ENCODE data around the gene TXNDC12.
"Not testable (repeated sequence)": the region's sequence is repeated elsewhere in the genome, so short reads cannot be mapped to it uniquely, and the experiment has no call there.

TXNDC12 gene

DNA sequence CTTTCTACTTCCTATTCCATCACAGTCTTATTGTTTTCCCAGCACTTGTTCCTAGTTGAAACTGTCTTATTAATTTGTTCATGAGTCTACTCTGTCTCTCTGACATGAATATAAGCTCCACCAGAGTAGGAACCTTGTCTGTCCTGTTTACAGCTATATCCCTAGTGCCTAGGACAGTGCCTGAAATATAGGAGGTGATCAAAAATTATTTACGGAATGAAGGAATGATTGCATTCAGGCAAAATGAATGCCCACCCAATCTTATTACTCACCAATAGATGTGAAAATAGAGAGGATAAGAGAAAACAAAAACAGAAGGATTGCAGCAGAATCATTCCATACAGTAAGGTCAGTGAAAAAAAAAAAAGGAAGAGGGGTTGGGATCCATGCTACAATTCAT lies 1.1 kb downstream of the TXNDC12 start:
- no peaks in the 10 kb centered on the region for H3K27me3 ChIP-seq (ENCODE audit: insufficient read depth, low read length)
- peak overlapping the region; percentile 87 for H3K4me2 ChIP-seq (ENCODE audit: low read length)
- no peaks in the 10 kb centered on the region for H3F3A ChIP-seq (ENCODE audit: insufficient read depth, low read length)
- H3K4me3 ChIP-seq (ENCODE audit: low read depth, low read length, poor library complexity, severe bottlenecking): peak overlapping the region; percentile 91
- TF ChIP-seq EZH2 (IDR thresholded peaks at IDR 0.05; ENCODE audit: borderline replicate concordance, low read length): no peak
- peak overlapping the region; percentile 11; the same call in 1 of the 2 replicates for H3K9ac ChIP-seq (ENCODE audit: low read length)
- peaks cover 10% of the 10 kb centered on the region; the same call in 1 of the 2 replicates for H3K36me3 ChIP-seq (ENCODE audit: insufficient read depth, low read length)
- H3K4me1 ChIP-seq (ENCODE audit: insufficient read depth, low read length, severe bottlenecking): peaks cover 34% of the 10 kb centered on the region
- no peak overlapping the region for H3K27ac ChIP-seq (ENCODE audit: low read depth, low read length, poor library complexity, severe bottlenecking)
- no peaks in the 10 kb centered on the region for H3K9me3 ChIP-seq (ENCODE audit: low read length)
- no peak overlapping the region for H2AFZ ChIP-seq (ENCODE audit: low read length)
- peaks cover 33% of the 10 kb centered on the region for H3K79me2 ChIP-seq (ENCODE audit: insufficient read depth, low read length)
- H4K20me1 ChIP-seq (ENCODE audit: insufficient read depth, low read length): no peaks in the 10 kb centered on the region
- no peaks in the 10 kb centered on the region for H3K9me2 ChIP-seq (ENCODE audit: low read depth, low read length)

DNA sequence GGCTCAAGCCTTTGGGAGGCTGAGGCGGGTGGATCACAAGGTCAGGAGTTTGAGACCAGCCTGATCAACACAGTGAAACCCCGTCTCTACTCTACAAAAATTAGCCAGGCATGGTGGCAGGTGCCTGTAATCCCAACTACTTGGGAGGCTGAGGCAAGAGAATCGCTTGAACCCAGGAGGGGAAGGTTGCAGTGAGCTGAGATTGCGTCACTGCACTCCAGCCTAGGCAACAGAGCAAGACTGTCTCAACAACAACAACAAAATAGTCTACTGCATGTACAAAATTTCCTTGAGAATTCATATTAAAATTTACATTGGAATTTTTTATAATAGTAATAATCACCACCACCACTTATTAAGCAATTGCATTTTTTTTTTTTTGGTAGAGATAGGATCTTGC lies 5.7 kb downstream of the TXNDC12 start:
- H4K20me1 ChIP-seq (ENCODE audit: insufficient read depth, low read length); H3F3A ChIP-seq (ENCODE audit: insufficient read depth, low read length); H3K27me3 ChIP-seq (ENCODE audit: insufficient read depth, low read length); H3K4me2 ChIP-seq (ENCODE audit: low read length); H3K4me3 ChIP-seq (ENCODE audit: low read depth, low read length, poor library complexity, severe bottlenecking); H3K9me3 ChIP-seq (ENCODE audit: low read length); H3K9ac ChIP-seq (ENCODE audit: low read length); H3K79me2 ChIP-seq (ENCODE audit: insufficient read depth, low read length); H2AFZ ChIP-seq (ENCODE audit: low read length); H3K9me2 ChIP-seq (ENCODE audit: low read depth, low read length); H3K4me1 ChIP-seq (ENCODE audit: insufficient read depth, low read length, severe bottlenecking); H3K27ac ChIP-seq (ENCODE audit: low read depth, low read length, poor library complexity, severe bottlenecking): not testable (repeated sequence)
- peaks cover 23% of the 10 kb centered on the region for H3K36me3 ChIP-seq (ENCODE audit: insufficient read depth, low read length)

DNA sequence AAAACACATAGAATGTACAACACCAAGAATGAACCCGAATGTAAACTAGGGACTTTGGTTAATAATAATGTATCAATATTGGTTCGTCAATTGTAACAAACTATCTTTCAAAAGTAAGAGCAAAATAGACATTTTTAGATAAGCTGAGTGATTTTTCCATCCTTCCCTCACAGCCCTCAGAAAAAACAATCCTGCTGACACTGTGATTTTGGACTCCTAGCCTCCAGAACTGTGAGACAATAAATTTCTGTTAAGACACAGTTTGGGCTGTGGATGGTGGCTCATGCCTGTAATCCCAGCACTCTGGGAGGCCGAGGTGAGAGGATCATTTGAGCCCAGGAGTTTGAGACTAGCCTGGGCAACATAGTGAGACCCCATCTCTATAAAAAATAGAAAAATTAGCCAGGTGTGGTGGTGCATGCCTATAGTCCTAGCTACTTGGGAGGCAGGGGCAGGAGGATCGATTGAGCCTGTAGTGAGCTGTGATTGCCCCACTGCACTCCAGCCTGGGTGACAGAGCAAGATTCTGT lies 9.3 kb downstream of the TXNDC12 start:
- H3K79me2 ChIP-seq (ENCODE audit: insufficient read depth, low read length): peaks cover 17% of the 10 kb centered on the region; the same call in 1 of the 2 replicates
- not testable (repeated sequence) for H3K27ac ChIP-seq (ENCODE audit: low read depth, low read length, poor library complexity, severe bottlenecking); H3K9me2 ChIP-seq (ENCODE audit: low read depth, low read length); H3K4me1 ChIP-seq (ENCODE audit: insufficient read depth, low read length, severe bottlenecking); H4K20me1 ChIP-seq (ENCODE audit: insufficient read depth, low read length); H3K4me3 ChIP-seq (ENCODE audit: low read depth, low read length, poor library complexity, severe bottlenecking); H2AFZ ChIP-seq (ENCODE audit: low read length); H3K9me3 ChIP-seq (ENCODE audit: low read length); H3K9ac ChIP-seq (ENCODE audit: low read length); H3F3A ChIP-seq (ENCODE audit: insufficient read depth, low read length); H3K4me2 ChIP-seq (ENCODE audit: low read length); H3K27me3 ChIP-seq (ENCODE audit: insufficient read depth, low read length)
- peaks cover 25% of the 10 kb centered on the region for H3K36me3 ChIP-seq (ENCODE audit: insufficient read depth, low read length)

DNA sequence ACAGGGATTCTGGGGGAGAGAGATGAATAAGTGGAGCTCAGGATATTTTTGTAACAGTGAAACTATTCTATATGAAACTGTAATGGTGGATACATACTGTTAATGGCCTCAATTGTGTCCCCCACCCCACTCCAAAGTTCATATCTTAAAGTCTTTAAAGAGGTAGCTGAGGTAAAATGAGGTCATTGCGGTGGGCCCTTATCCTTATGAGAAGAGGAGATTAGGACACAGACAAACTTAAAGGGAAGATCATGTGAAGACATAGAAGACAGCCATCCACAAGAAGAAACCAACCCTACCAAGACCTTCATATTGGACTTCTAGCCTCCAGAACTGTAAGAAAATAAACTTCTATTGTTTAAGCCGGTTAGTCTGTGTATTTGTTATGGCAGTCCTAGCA lies 9.8 kb downstream of the TXNDC12 start:
- peaks cover 29% of the 10 kb centered on the region for H3K36me3 ChIP-seq (ENCODE audit: insufficient read depth, low read length)
- TF ChIP-seq, protein P1, sequence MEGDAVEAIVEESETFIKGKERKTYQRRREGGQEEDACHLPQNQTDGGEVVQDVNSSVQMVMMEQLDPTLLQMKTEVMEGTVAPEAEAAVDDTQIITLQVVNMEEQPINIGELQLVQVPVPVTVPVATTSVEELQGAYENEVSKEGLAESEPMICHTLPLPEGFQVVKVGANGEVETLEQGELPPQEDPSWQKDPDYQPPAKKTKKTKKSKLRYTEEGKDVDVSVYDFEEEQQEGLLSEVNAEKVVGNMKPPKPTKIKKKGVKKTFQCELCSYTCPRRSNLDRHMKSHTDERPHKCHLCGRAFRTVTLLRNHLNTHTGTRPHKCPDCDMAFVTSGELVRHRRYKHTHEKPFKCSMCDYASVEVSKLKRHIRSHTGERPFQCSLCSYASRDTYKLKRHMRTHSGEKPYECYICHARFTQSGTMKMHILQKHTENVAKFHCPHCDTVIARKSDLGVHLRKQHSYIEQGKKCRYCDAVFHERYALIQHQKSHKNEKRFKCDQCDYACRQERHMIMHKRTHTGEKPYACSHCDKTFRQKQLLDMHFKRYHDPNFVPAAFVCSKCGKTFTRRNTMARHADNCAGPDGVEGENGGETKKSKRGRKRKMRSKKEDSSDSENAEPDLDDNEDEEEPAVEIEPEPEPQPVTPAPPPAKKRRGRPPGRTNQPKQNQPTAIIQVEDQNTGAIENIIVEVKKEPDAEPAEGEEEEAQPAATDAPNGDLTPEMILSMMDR (IDR thresholded peaks at IDR 0.05; ENCODE audit: low read length): no peak
- no peak for TF ChIP-seq EZH2 (IDR thresholded peaks at IDR 0.05; ENCODE audit: borderline replicate concordance, low read length)

More for the DNA sequence above, 9.8 kb downstream of the TXNDC12 start:
- Histone ChIP-seq H4K20me1 (ENCODE audit: insufficient read depth, low read length) (no peaks in the 10 kb centered on the region), H3K4me3 (ENCODE audit: low read depth, low read length, poor library complexity, severe bottlenecking) (no peak overlapping the region), H3K9ac (ENCODE audit: low read length) (no peak overlapping the region), H3K27me3 (ENCODE audit: insufficient read depth, low read length) (no peaks in the 10 kb centered on the region), H3K4me2 (ENCODE audit: low read length) (no peak overlapping the region), H3K9me3 (ENCODE audit: low read length) (peaks cover 4% of the 10 kb centered on the region; the same call in 1 of the 2 replicates), H2AFZ (ENCODE audit: low read length) (no peak overlapping the region), H3K27ac (ENCODE audit: low read depth, low read length, poor library complexity, severe bottlenecking) (no peak overlapping the region), H3K9me2 (ENCODE audit: low read depth, low read length) (no peaks in the 10 kb centered on the region), H3K79me2 (ENCODE audit: insufficient read depth, low read length) (peaks cover 14% of the 10 kb centered on the region; the same call in 1 of the 2 replicates), H3K4me1 (ENCODE audit: insufficient read depth, low read length, severe bottlenecking) (no peaks in the 10 kb centered on the region), H3F3A (ENCODE audit: insufficient read depth, low read length) (no peaks in the 10 kb centered on the region)

All from OCI-LY1 (cell line).